GM19025 (cell line): ENCODE data around the gene NHSL1.

Source experiments
- ATAC-seq: cut with Tn5 transposase; IDR thresholded peaks from one replicate; pipeline ENCODE4 v1.9.1; 2021; ENCODE audit warnings: mild to moderate bottlenecking, low read depth, moderate library complexity; ENCODE audit not compliant: unreplicated experiment

NHSL1 gene

GRCh38 chr6:138523347-138524210 lies 24.3 kb upstream of the NHSL1 start:
- no peak for ATAC-seq

GRCh38 chr6:138522611-138523010 lies 23.3 kb upstream of the NHSL1 start:
- ATAC-seq: no peak

- no peak for ATAC-seq
These were observed 22.5 kb upstream of the NHSL1 start for GRCh38 chr6:138521790-138522189.

GRCh38 chr6:138520463-138520862 lies 21.2 kb upstream of the NHSL1 start:
- ATAC-seq: no peak

- ATAC-seq: no peak
These were observed 18.8 kb upstream of the NHSL1 start for GRCh38 chr6:138518054-138518453.

GRCh38 chr6:138517635-138518034 lies 18.3 kb upstream of the NHSL1 start:
- no peak for ATAC-seq

GRCh38 chr6:138515657-138516248 lies 16.5 kb upstream of the NHSL1 start:
- no peak for ATAC-seq

GRCh38 chr6:138514860-138515540 lies 15.7 kb upstream of the NHSL1 start:
- ATAC-seq: no peak

- ATAC-seq: no peak
These were observed 13.3 kb upstream of the NHSL1 start for GRCh38 chr6:138512609-138513008.

- ATAC-seq: no peak
These were observed 10.8 kb upstream of the NHSL1 start for GRCh38 chr6:138510093-138510492.

GRCh38 chr6:138509371-138509770 lies 10.1 kb upstream of the NHSL1 start:
- no peak for ATAC-seq

GRCh38 chr6:138508676-138508988 lies 9.3 kb upstream of the NHSL1 start:
- no peak for ATAC-seq

- ATAC-seq: no peak
These were observed 8.8 kb upstream of the NHSL1 start for GRCh38 chr6:138507977-138508675.

GRCh38 chr6:138504764-138505689 lies 5.7 kb upstream of the NHSL1 start:
- no peak for ATAC-seq

- ATAC-seq: no peak
These were observed 4.8 kb upstream of the NHSL1 start for GRCh38 chr6:138503881-138504680.

GRCh38 chr6:138502546-138502945 lies 3.3 kb upstream of the NHSL1 start:
- ATAC-seq: no peak

- ATAC-seq: no peak
These were observed 1.7 kb upstream of the NHSL1 start for GRCh38 chr6:138500867-138501446.

- ATAC-seq: no peak
These were observed 861 bp upstream of the NHSL1 start for GRCh38 chr6:138500045-138500665.
